Jurkat, Clone E6-1 (cell line): ENCODE results near the gene CCDC158.

Source experiments
- DNase-seq: peaks from one replicate; pipeline ENCODE4 v3.0.0-alpha.2; 2011; ENCODE audit warnings: low read depth, low spot score
- H3K4me3 ChIP-seq: 2 replicates; pipeline ENCODE4 v1.5.1; 2011; ENCODE audit warnings: mild to moderate bottlenecking, low read length, control low read depth, moderate library complexity

CCDC158 gene

DNA sequence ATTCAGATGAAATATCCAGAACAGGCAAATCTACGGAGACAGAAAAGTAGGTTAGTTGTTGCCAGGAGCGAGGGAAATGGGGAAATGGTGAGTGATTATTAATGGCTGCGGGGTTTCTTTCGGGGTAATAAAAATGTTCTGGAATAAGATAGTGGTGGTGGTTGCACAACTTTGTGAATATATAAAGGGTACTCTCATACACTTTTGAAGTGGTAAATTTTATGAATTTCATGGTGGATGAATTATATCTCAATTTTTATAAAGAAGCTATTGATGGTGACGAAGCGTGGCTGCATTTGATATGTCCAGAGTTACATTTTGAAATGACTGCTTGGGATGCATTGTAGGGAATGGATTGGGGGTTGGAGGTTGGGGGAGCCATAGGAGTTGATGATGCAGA lies 153.1 kb downstream of the CCDC158 start:
- no peak for DNase-seq

DNA sequence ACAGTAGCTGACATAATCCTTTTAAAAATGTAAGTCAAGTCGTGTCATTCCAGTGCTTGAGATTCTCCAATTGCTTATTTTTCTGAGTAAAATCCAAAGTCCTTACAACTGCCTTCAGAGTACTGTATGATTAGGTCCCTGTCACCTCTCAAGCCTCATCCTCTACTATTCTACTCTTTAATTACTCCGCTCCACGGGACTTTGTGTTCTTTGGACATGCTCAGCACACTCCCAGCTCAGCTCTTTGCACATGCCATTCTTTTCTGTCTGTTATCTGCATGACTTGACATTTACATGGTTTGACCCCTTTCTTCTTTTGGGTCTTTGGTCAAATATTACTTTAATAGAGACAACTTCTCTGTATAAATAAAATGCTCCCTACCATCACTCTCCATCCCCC lies 154.3 kb downstream of the CCDC158 start:
- DNase-seq = no peak
- no peak overlapping the region for H3K4me3 ChIP-seq

More for the DNA sequence above, 153.1 kb downstream of the CCDC158 start:
- no peak overlapping the region for H3K4me3 ChIP-seq

DNA sequence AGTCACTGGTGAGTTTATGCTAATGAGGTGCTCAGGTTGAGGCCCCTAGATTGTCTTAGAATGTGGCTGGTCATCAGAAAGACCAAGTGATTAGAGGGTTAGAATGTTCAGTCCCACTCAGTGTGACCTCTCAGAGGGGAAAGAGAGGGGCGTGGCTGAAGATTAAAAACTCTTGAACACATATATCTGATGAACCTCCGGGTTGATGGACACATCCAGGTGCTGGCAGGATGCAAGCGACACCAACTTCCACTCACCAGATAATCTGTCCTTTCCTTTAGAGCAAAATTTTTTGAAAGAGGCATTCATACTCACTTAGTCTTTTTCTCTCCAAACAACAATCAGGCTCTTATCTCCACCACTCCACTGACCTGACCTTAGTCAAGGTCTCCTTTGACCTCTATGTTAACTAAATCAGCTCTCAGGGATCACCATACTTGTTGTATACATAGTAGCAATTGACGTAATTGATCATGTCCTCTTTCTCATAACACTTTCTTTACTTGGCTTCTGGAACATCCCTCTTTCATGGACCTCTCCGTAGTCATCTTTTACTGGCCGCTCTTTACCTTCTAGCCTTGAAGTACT lies 155.2 kb downstream of the CCDC158 start:
- no peak for DNase-seq
- H3K4me3 ChIP-seq = no peak overlapping the region
